HepG2 (cell line): Measurements from ENCODE around the gene SCN2A. TPM values are rescaled to one million over a fixed set of nuclear protein-coding genes. Genes with fewer than 3 reads are reported as not detected.

Experiments used
- ATAC-seq: fragments of 200-7000 bp; cut with Tn5 transposase; 3 replicates; pipeline ENCODE4 v1.9.1; 2020; ENCODE audit warnings: mild to moderate bottlenecking, moderate library complexity
- BruUV-seq: library from RNA; stranded (reverse); fragments of 400-500 nt; replicated peaks from 2 replicates; lab custom pipeline; 2021; lab: Mats Ljungman, UMichigan
- CTCF ChIA-PET: fragments of 300-600 bp; formaldehyde crosslinking; extraction: SDS; loops from one replicate; lab custom pipeline; 2021; ENCODE audit warnings: low total read pairs, inconsistent platforms, low intra/inter-chr PET ratio; lab: Yijun Ruan, JAX
- POLR2A ChIA-PET: fragments of 350-600 bp; sonication (Branson Sonifier 250); formaldehyde crosslinking; loops from one replicate; lab custom pipeline; 2020; ENCODE audit warnings: antibody characterized with exemption, inconsistent platforms; lab: Yijun Ruan, JAX
- DNase-seq: peaks from one replicate; pipeline ENCODE4 v3.0.0-alpha.2; 2015; ENCODE audit warnings: low spot score
- FAIRE-seq: peaks from 3 replicates; lab custom pipeline; 2011; peaks lifted over from hg19 to GRCh38; lab: Jason Lieb, UNC
- H2AFZ ChIP-seq: one replicate; pipeline ENCODE4 v1.6.1; 2011; ENCODE audit warnings: low read length, inconsistent platforms
- H3K27ac ChIP-seq: fragments of 300-600 bp; 3 replicates; pipeline ENCODE4 v1.8.0; 2011; ENCODE audit warnings: mixed run types, mild to moderate bottlenecking, mixed read lengths, low read length, inconsistent platforms; ENCODE audit not compliant: insufficient read depth; ENCODE audit errors: extremely low read length
- H3K27me3 ChIP-seq, 2 experiments: fragments of 200-600 bp in 1 of 2; 2 replicates in 1 of 2; 3 replicates in 1 of 2; pipeline versions ENCODE4 v1.6.0 to v1.8.0; 2011; ENCODE audit warnings: low read length in 2 of 2, mild to moderate bottlenecking in 2 of 2, moderate library complexity in 2 of 2, inconsistent platforms in 1 of 2; ENCODE audit not compliant: insufficient read depth in 2 of 2, control insufficient read depth in 1 of 2
- H3K36me3 ChIP-seq, 2 experiments: fragments of 200-600 bp in 1 of 2; replicated peaks in 1 of 2; 2 replicates in 1 of 2; 3 replicates in 1 of 2; pipeline versions ENCODE4 v1.5.1 to v1.8.0; 2011; ENCODE audit warnings: low read length in 2 of 2, inconsistent platforms in 1 of 2; ENCODE audit not compliant: insufficient read depth in 2 of 2, control insufficient read depth in 1 of 2
- H3K4me1 ChIP-seq: 2 replicates; pipeline ENCODE4 v1.5.1; 2012; ENCODE audit warnings: low read length, inconsistent platforms; ENCODE audit not compliant: insufficient read depth
- H3K4me2 ChIP-seq: 2 replicates; pipeline ENCODE4 v1.6.0; 2011; ENCODE audit warnings: low read depth, low read length, inconsistent platforms
- H3K4me3 ChIP-seq, 3 experiments: fragments of 200-600 bp in 1 of 3; sonication (generic), shearing (Covaris generic) in 1 of 3; replicated peaks in 1 of 3; 2 replicates each; pipeline ENCODE4 v1.5.1; 2011 to 2016; ENCODE audit warnings: low read length in 3 of 3, inconsistent platforms in 2 of 3, low read depth in 2 of 3, mild to moderate bottlenecking in 2 of 3, control low read depth in 1 of 3, mixed read lengths in 1 of 3; ENCODE audit not compliant: insufficient read depth in 1 of 3
- H3K79me2 ChIP-seq: one replicate; pipeline ENCODE4 v1.6.1; 2011; ENCODE audit warnings: low read length, inconsistent platforms; ENCODE audit not compliant: insufficient read depth
- H3K9ac ChIP-seq: 2 replicates; pipeline ENCODE4 v1.6.0; 2011; ENCODE audit warnings: mild to moderate bottlenecking, low read depth, low read length, inconsistent platforms; ENCODE audit not compliant: insufficient read depth
- H3K9me3 ChIP-seq: 2 replicates; pipeline ENCODE4 v1.5.1; 2012; ENCODE audit warnings: mild to moderate bottlenecking, low read length
- H4K20me1 ChIP-seq: 2 replicates; pipeline ENCODE4 v1.6.0; 2011; ENCODE audit warnings: inconsistent platforms, mild to moderate bottlenecking, low read length, moderate library complexity; ENCODE audit not compliant: insufficient read depth
- KAT2B ChIP-seq: fragments of 150-350 bp; IDR thresholded peaks from 2 replicates; pipeline ENCODE4 v1.6.1; 2014; ENCODE audit warnings: low read depth, low read length, borderline replicate concordance
- MTERF4 ChIP-seq: sonication (generic); formaldehyde crosslinking; IDR thresholded peaks from 2 replicates; pipeline ENCODE4 v1.8.0; 2023; ENCODE audit warnings: mild to moderate bottlenecking, missing genetic modification reagents
- MXD3 ChIP-seq: IDR thresholded peaks from 2 replicates; pipeline ENCODE4 v1.6.1; 2016; ENCODE audit warnings: mild to moderate bottlenecking, missing biosample characterization, missing genetic modification reagents
- MYC ChIP-seq: sonication (generic); formaldehyde crosslinking; IDR thresholded peaks from 2 replicates; pipeline ENCODE4 v1.9.0; 2021; ENCODE audit warnings: missing genetic modification reagents, borderline replicate concordance
- NBN ChIP-seq: fragments of 450-650 bp; conservative IDR thresholded peaks from 2 replicates; pipeline ENCODE4 v1.6.1; 2017
- NR0B2 ChIP-seq: sonication (generic); formaldehyde crosslinking; IDR thresholded peaks from 2 replicates; pipeline ENCODE4 v1.4.0; 2020; ENCODE audit warnings: mild to moderate bottlenecking, missing genetic modification reagents
- RARA ChIP-seq: IDR thresholded peaks from 2 replicates; pipeline ENCODE4 v1.6.1; 2016; ENCODE audit warnings: missing genetic modification reagents, missing compliant biosample characterization
- TOPORS ChIP-seq: sonication (generic); formaldehyde crosslinking; IDR thresholded peaks from 2 replicates; pipeline ENCODE4 v1.8.0; 2023; ENCODE audit warnings: mild to moderate bottlenecking, missing genetic modification reagents
- ZBTB2 ChIP-seq: sonication (generic); formaldehyde crosslinking; IDR thresholded peaks from 2 replicates; pipeline ENCODE4 v1.8.0; 2022; ENCODE audit warnings: low read depth, missing genetic modification reagents
- ZBTB20 ChIP-seq: sonication (generic); formaldehyde crosslinking; IDR thresholded peaks from 2 replicates; pipeline ENCODE4 v1.8.1; 2023; ENCODE audit warnings: missing genetic modification reagents, low read depth, mild to moderate bottlenecking, borderline replicate concordance
- ZBTB7A ChIP-seq: sonication (generic); formaldehyde crosslinking; IDR thresholded peaks from 2 replicates; pipeline ENCODE4 v1.8.0; 2022; ENCODE audit warnings: mild to moderate bottlenecking, missing genetic modification reagents
- ZNF30 ChIP-seq: sonication (generic); formaldehyde crosslinking; IDR thresholded peaks from 2 replicates; pipeline ENCODE4 v1.5.0; 2020; ENCODE audit warnings: mild to moderate bottlenecking, missing genetic modification reagents
- ZNF646 ChIP-seq: sonication (generic); formaldehyde crosslinking; IDR thresholded peaks from 2 replicates; pipeline ENCODE4 v1.9.0; 2021; ENCODE audit warnings: mild to moderate bottlenecking, missing genetic modification reagents
- in situ Hi-C: cut with HindIII; loops from 2 replicates; pipeline ENCODE4 v1.10.0; 2017; ENCODE audit warnings: low pct_unique_long_range_greater_than_20kb; ENCODE audit not compliant: extremely low pct_ligation_motif_present
- intact Hi-C: fragments of 100-400 bp; cut with micrococcal nuclease; formaldehyde crosslinking; loops from one replicate; pipeline ENCODE4 v1.10.0; 2022; ENCODE audit not compliant: unreplicated experiment
- polyA plus RNA-seq, 8 experiments: library from polyadenylated mRNA; depleted of rRNA in 3 of 8; stranded (reverse) in 7 of 8; unstranded in 1 of 8; fragments of >200 nt; fragmentation: Illumina TruSeq in 4 of 8; extraction: Trizol in 4 of 8; gene quantifications; 2 replicates each; pipeline versions ENCODE4 v1.2.1 to v1.2.3, GENCODE V29; 2011 to 2016; ENCODE audit warnings: low read depth in 4 of 8, missing spikeins in 1 of 8, mixed read lengths in 1 of 8; ENCODE audit not compliant: insufficient read depth in 1 of 8
- total RNA-seq, 5 experiments: library from RNA; depleted of rRNA; stranded (reverse); fragments of >200 nt; fragmentation: Illumina TruSeq; extraction: Trizol; gene quantifications; 2 replicates each; pipeline ENCODE4 v1.2.3, GENCODE V29; 2016; ENCODE audit warnings: low read depth in 1 of 5

SCN2A gene
- total and polyA plus RNA-seq, 2 of the 13 experiments (the other 11 are each of a cell fraction or from before 2014, with no cell fraction given), result 0.20 to 0.30 TPM

GRCh38 chr2:165431014-165431413 is 191.8 kb downstream of the SCN2A start (continued):
- TF ChIP-seq MYC (CRISPR knock-in tag), result no peak
- TF ChIP-seq, all 625 proteins: peak for 0

GRCh38 chr2:165432234-165432966 is 193.2 kb downstream of the SCN2A start:
- no peaks in the 10 kb centered on the region for H3K36me3 ChIP-seq
- no peak overlapping the region for H3K27ac ChIP-seq
- intact Hi-C loops, result no loop called here
- no peak for ATAC-seq
- no peak overlapping the region for H2AFZ ChIP-seq
- no peaks in the 10 kb centered on the region for H3K9me3 ChIP-seq
- H4K20me1 ChIP-seq, result no peaks in the 10 kb centered on the region
- H3K4me1 ChIP-seq, result no peaks in the 10 kb centered on the region
- H3K4me2 ChIP-seq, result no peak overlapping the region
- in situ Hi-C loops, result no loop called here
- ChIA-PET CTCF (no interaction called here), POLR2A (no interaction called here)
- no TSS peak for BruUV-seq
- no peaks in the 10 kb centered on the region for H3K79me2 ChIP-seq
- no peak overlapping the region for H3K9ac ChIP-seq
- no peak for DNase-seq
- H3K4me3 ChIP-seq, result no peak overlapping the region
- no peak for FAIRE-seq
- H3K27me3 ChIP-seq, result no peaks in the 10 kb centered on the region
- no peak for TF ChIP-seq MXD3 (CRISPR knock-in tag)
- TF ChIP-seq MTERF4 (CRISPR knock-in tag), result no peak
- TF ChIP-seq ZBTB2, result no peak
- TF ChIP-seq KAT2B, result no peak
- no peak for TF ChIP-seq NBN
- no peak for TF ChIP-seq ZBTB7A (CRISPR knock-in tag)
- no peak for TF ChIP-seq NR0B2 (CRISPR knock-in tag)
- no peak for TF ChIP-seq ZNF30
- no peak for TF ChIP-seq RARA (CRISPR knock-in tag)
- TF ChIP-seq ZBTB20 (CRISPR knock-in tag), result no peak
- TF ChIP-seq TOPORS (CRISPR knock-in tag), result no peak
- no peak for TF ChIP-seq ZNF646 (CRISPR knock-in tag)
